Measurements from ENCODE around the gene C1RL. TPM values are rescaled to one million over a fixed set of nuclear protein-coding genes. Genes with fewer than 3 reads are reported as not detected.

C1RL gene
- total and polyA plus RNA-seq, 10 donors = 19.1 to 126 (median 84.4) TPM

- no peak overlapping the region for H3K27ac ChIP-seq
- H3K4me1 ChIP-seq = peaks cover 0 to 52% (median 24%) of the 10 kb centered on the region in 6 donors
- H3K9me3 ChIP-seq = no peaks in the 10 kb centered on the region
- DNase-seq = no peak
- H3K36me3 ChIP-seq = peaks cover 0 to 53% (median 10%) of the 10 kb centered on the region in 6 donors
- WGBS, 5 donors = 86 to 89% (median 87%) methylated on average over 21 to 26 of the region's 26 CpGs
- no peaks in the 10 kb centered on the region for H3K27me3 ChIP-seq (replicated peaks in 1 of 7)
- intact Hi-C loops (cut with DNase I; ENCODE audit: low total_unique reads) = loop anchor here (10.0 kb wide), 1 partner anchor 81 kb away; the partner anchor contains the start of gene LPCAT3
- TF ChIP-seq POLR2A (IDR thresholded peaks at IDR 0.05) (no peak), POLR2AphosphoS5 (IDR thresholded peaks at IDR 0.05) (peak; percentile 28 to 68 (median 35)), CTCF (IDR thresholded peaks at IDR 0.05 in 8 of 11, conservative IDR thresholded peaks at IDR 0.05 in 3 of 11) (no peak)
- no peak overlapping the region for H3K4me3 ChIP-seq
These were observed 12.7 kb downstream of the C1RL start for GRCh38 chr12:7096006-7096932.

DNA sequence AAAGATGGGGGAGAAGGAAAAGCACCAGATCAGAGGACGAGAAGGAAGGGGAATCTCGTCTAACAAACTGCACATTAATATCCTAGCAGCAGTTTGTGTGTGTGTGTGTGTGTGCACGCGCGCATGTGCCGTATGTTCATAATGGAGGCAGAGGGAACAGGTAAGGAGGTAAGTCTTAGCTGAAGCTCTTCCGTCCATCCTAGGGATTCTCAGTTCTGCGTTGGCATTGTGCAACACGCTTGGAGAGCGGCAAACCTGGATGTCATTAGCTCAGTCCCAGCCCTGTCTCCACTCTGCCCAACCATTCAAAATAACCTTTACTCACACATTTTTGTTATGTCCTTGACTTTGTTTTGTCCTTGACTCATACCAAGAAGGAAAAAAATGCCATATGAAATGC lies 15.1 kb downstream of the C1RL start:
- intact Hi-C loops (cut with DNase I; ENCODE audit: low total_unique reads) = loop anchor here (10.0 kb wide), 1 partner anchor 79 kb away; the partner anchor contains the start of gene LPCAT3

GRCh38 chr12:7093486-7093885 lies 15.5 kb downstream of the C1RL start:
- peaks cover 0 to 58% (median 25%) of the 10 kb centered on the region in 6 donors for H3K4me1 ChIP-seq
- WGBS, 5 donors = 70 to 73% (median 72%) methylated on average over 5 of the region's 5 CpGs

More for the DNA sequence above, 15.1 kb downstream of the C1RL start:
- Histone ChIP-seq H3K36me3 (peaks cover 0 to 41% (median 4%) of the 10 kb centered on the region in 6 donors), H3K4me1 (peaks cover 0 to 58% (median 25%) of the 10 kb centered on the region in 6 donors), H3K4me3 (no peak overlapping the region), H3K9me3 (no peaks in the 10 kb centered on the region), H3K27ac (peak overlapping the region in 4 of 8 donors; percentile 74 to 82 (median 78)), H3K27me3 (replicated peaks in 1 of 7) (no peaks in the 10 kb centered on the region)
- TF ChIP-seq POLR2AphosphoS5 (IDR thresholded peaks at IDR 0.05) (peak in 1 of 3 donors; percentile 69), CTCF (IDR thresholded peaks at IDR 0.05 in 8 of 11, conservative IDR thresholded peaks at IDR 0.05 in 3 of 11) (no peak), POLR2A (IDR thresholded peaks at IDR 0.05) (no peak)
- no peak for DNase-seq
- WGBS, 5 donors = 63 to 80% (median 71%) methylated on average over 10 of the region's 10 CpGs

More at GRCh38 chr12:7093486-7093885, 15.5 kb downstream of the C1RL start:
- Histone ChIP-seq H3K4me3 (no peak overlapping the region), H3K27ac (peak overlapping the region in 5 of 8 donors; percentile 74 to 82 (median 79)), H3K36me3 (peaks cover 0 to 41% (median 3%) of the 10 kb centered on the region in 6 donors), H3K9me3 (no peaks in the 10 kb centered on the region), H3K27me3 (replicated peaks in 1 of 7) (no peaks in the 10 kb centered on the region)
- intact Hi-C loops (cut with DNase I; ENCODE audit: low total_unique reads) = loop anchor here (10.0 kb wide), 1 partner anchor 79 kb away; the partner anchor contains the start of gene LPCAT3
- no peak for DNase-seq
- TF ChIP-seq CTCF (IDR thresholded peaks at IDR 0.05 in 8 of 11, conservative IDR thresholded peaks at IDR 0.05 in 3 of 11) = no peak
- TF ChIP-seq POLR2A (IDR thresholded peaks at IDR 0.05) = no peak
- no peak for TF ChIP-seq POLR2AphosphoS5 (IDR thresholded peaks at IDR 0.05)

Measured in spleen (tissue), 11 donors.